ENCODE measurements around the gene TMEM240. TPM values are rescaled to one million over a fixed set of nuclear protein-coding genes. Genes with fewer than 3 reads are reported as not detected.
"Not testable (repeated sequence)": the region's sequence is repeated elsewhere in the genome, so short reads cannot be mapped to it uniquely, and the experiment has no call there.

Gene TMEM240
- total and polyA plus RNA-seq, 10 of the 15 experiments (the other 5 are each of a cell fraction or from before 2014, with no cell fraction given), result 0.17 to 0.49 TPM; not detected in 8

DNA sequence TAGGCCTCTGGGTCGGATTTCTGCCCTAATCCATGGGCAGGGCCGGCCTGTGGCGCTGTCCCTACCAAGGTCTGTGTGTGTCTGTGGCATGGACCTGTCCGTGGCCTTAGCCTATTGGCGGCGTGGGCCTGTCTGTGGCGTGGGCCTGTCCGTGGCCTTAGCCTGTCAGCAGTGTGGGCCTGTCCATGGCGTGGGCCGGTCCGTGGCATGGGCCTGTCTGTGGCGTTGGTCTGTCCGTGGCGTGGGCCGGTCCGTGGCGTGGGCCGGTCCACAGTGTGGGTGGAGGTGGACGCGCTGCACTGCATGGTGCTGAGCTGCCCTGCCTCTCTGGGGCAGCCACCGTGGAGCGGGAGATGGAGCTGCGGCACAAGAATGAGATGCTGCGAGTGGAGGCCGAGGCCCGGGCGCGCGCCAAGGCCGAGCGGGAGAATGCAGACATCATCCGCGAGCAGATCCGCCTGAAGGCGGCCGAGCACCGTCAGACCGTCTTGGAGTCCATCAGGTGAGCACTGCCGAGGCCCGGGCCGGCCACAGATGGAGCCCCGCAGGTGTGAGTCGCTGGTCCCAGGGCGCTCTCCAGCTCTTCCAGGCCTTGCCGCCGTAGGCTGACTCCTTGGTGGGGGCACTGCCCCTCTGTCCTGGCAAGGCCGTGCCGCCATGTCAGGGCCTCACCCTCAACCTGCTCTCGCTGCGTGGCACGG lies 20.5 kb downstream of the TMEM240 start:
- ATAC-seq; H2AFZ ChIP-seq (ENCODE audit: control insufficient read depth, low read depth, low read length); in situ Hi-C loops (cut with MboI); intact Hi-C loops (cut with micrococcal nuclease; ENCODE audit: unreplicated experiment); SMC1A ChIA-PET (ENCODE audit: uncharacterized antibody, unreplicated experiment); H3K9ac ChIP-seq (ENCODE audit: control insufficient read depth, insufficient read depth, low read length); H3K4me3 ChIP-seq; H3K27me3 ChIP-seq (replicated peaks in 1 of 2; ENCODE audit: control insufficient read depth in 2 of 2, insufficient read depth in 2 of 2, low read length in 1 of 2); H3K9me3 ChIP-seq (replicated peaks; ENCODE audit: control insufficient read depth, insufficient read depth, low read length); H3K27ac ChIP-seq (ENCODE audit: control insufficient read depth, insufficient read depth); DNase-seq (ENCODE audit: low read depth, low spot score); RAD21 ChIA-PET (ENCODE audit: unreplicated experiment); FAIRE-seq; H3K79me2 ChIP-seq (ENCODE audit: control insufficient read depth, insufficient read depth, low read length); POLR2A ChIA-PET; BruUV-seq (replicated peaks); H4K20me1 ChIP-seq (ENCODE audit: control insufficient read depth, insufficient read depth); CTCF ChIA-PET; H3K4me2 ChIP-seq (ENCODE audit: control insufficient read depth, insufficient read depth); H3K4me1 ChIP-seq (ENCODE audit: control insufficient read depth, insufficient read depth, low read length): not testable (repeated sequence)
- 97% methylated on average over 37 of the region's 51 CpGs for WGBS (ENCODE audit: insufficient coverage, insufficient replicate concordance, low lambda C conversion rate, missing lambda C conversion rate)
- peaks cover 0 to 15% of the 10 kb centered on the region in 2 experiments; a peak in 2 of 4 replicates for H3K36me3 ChIP-seq (ENCODE audit: control insufficient read depth in 2 of 2, insufficient read depth in 2 of 2, low read length in 1 of 2)

DNA sequence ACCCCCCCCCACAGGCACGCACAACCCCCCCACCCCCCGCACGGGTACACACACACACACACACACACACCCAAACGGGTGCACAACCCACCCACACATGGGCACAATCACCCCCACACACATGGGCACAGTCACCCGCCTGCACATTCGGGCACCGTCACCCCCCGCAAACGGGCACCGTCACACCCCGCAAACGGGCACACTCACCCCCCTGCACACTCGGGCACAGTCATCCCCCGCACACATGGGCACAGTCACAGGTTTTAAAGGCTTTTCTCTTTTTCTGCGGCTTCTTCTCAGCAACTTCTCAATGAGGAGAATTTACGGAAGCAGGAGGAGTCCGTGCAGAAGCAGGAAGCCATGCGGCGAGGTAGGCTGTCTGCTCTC lies 21.8 kb downstream of the TMEM240 start:
- BruUV-seq (replicated peaks); CTCF ChIA-PET; H3K4me3 ChIP-seq; intact Hi-C loops (cut with micrococcal nuclease; ENCODE audit: unreplicated experiment); H3K4me1 ChIP-seq (ENCODE audit: control insufficient read depth, insufficient read depth, low read length); H3K27me3 ChIP-seq (replicated peaks in 1 of 2; ENCODE audit: control insufficient read depth in 2 of 2, insufficient read depth in 2 of 2, low read length in 1 of 2); in situ Hi-C loops (cut with MboI); FAIRE-seq; H4K20me1 ChIP-seq (ENCODE audit: control insufficient read depth, insufficient read depth); H3K4me2 ChIP-seq (ENCODE audit: control insufficient read depth, insufficient read depth); DNase-seq (ENCODE audit: low read depth, low spot score); H3K27ac ChIP-seq (ENCODE audit: control insufficient read depth, insufficient read depth); H2AFZ ChIP-seq (ENCODE audit: control insufficient read depth, low read depth, low read length); SMC1A ChIA-PET (ENCODE audit: uncharacterized antibody, unreplicated experiment); RAD21 ChIA-PET (ENCODE audit: unreplicated experiment); ATAC-seq; H3K9ac ChIP-seq (ENCODE audit: control insufficient read depth, insufficient read depth, low read length); H3K79me2 ChIP-seq (ENCODE audit: control insufficient read depth, insufficient read depth, low read length); H3K9me3 ChIP-seq (replicated peaks; ENCODE audit: control insufficient read depth, insufficient read depth, low read length); POLR2A ChIA-PET: not testable (repeated sequence)
- 92% methylated on average over 13 of the region's 19 CpGs for WGBS (ENCODE audit: insufficient coverage, insufficient replicate concordance, low lambda C conversion rate, missing lambda C conversion rate)
- peaks cover 0 to 13% of the 10 kb centered on the region in 2 experiments; a peak in 2 of 4 replicates for H3K36me3 ChIP-seq (ENCODE audit: control insufficient read depth in 2 of 2, insufficient read depth in 2 of 2, low read length in 1 of 2)

Measured in GM12878 (cell line).